Kidney (tissue), 14 donors: ENCODE measurements around the gene OR10A6. TPM values are rescaled to one million over a fixed set of nuclear protein-coding genes. Genes with fewer than 3 reads are reported as not detected.

Source experiments
- DNase-seq, 5 donors: peaks; one replicate each; pipeline ENCODE4 v3.0.0-alpha.2; 2013 to 2020
- FAIRE-seq: peaks from 2 replicates; lab custom pipeline; 2012; peaks lifted over from hg19 to GRCh38; lab: Jason Lieb, UNC
- H3K27ac ChIP-seq, 2 donors: one replicate each; pipeline ENCODE4 v1.7.0; 2013; ENCODE audit warnings: low read depth in 2 of 2, low read length in 2 of 2, inconsistent platforms in 1 of 2
- H3K27me3 ChIP-seq: one replicate; pipeline ENCODE4 v1.7.1; 2013; ENCODE audit warnings: low read length, inconsistent platforms; ENCODE audit not compliant: control insufficient read depth, insufficient read depth
- H3K36me3 ChIP-seq, 3 donors: one replicate each; pipeline versions ENCODE4 v1.7.0 to v1.7.1; 2013; ENCODE audit warnings: low read length in 3 of 3, control low read depth in 1 of 3, inconsistent platforms in 1 of 3; ENCODE audit not compliant: insufficient read depth in 3 of 3, control insufficient read depth in 2 of 3
- H3K4me1 ChIP-seq, 3 donors: one replicate each; pipeline versions ENCODE4 v1.7.0 to v1.7.1; 2013; ENCODE audit warnings: low read length in 3 of 3, inconsistent platforms in 1 of 3, low read depth in 1 of 3; ENCODE audit not compliant: control insufficient read depth in 2 of 3, insufficient read depth in 2 of 3
- H3K4me3 ChIP-seq, 3 donors: one replicate each; pipeline versions ENCODE4 v1.7.0 to v1.8.1; 2013; ENCODE audit warnings: low read length in 3 of 3, control low read depth in 1 of 3, inconsistent platforms in 1 of 3
- H3K9ac ChIP-seq, 3 donors: one replicate each; pipeline versions ENCODE4 v1.7.0 to v1.7.1; 2013; ENCODE audit warnings: low read length in 3 of 3, control low read depth in 1 of 3, inconsistent platforms in 1 of 3
- H3K9me3 ChIP-seq, 3 donors: one replicate each; pipeline versions ENCODE4 v1.7.0 to v1.7.1; 2013; ENCODE audit warnings: low read length in 3 of 3, control low read depth in 1 of 3, inconsistent platforms in 1 of 3; ENCODE audit not compliant: control insufficient read depth in 2 of 3, insufficient read depth in 1 of 3
- CTCF ChIP-seq: IDR thresholded peaks from 3 replicates; pipeline ENCODE4 v1.5.1; 2012; ENCODE audit warnings: mild to moderate bottlenecking, moderate library complexity, borderline replicate concordance; ENCODE audit not compliant: insufficient read depth; ENCODE audit errors: extremely low read depth
- intact Hi-C: fragments of 100-400 bp; cut with DNase I; formaldehyde crosslinking; loops from one replicate; pipeline ENCODE4 v1.11.1; 2022
- polyA plus RNA-seq: library from polyadenylated mRNA; stranded (reverse); fragments of 350-450 nt; fragmentation: Illumina TruSeq; extraction: RNeasy Lipid Tissue Mini Kit (QIAGEN cat#74804); gene quantifications from one replicate; pipeline ENCODE4 v1.2.3, GENCODE V29; 2014; ENCODE audit warnings: low read depth, low replicate concordance; ENCODE audit not compliant: insufficient read depth
- total RNA-seq: library from RNA; stranded (reverse); fragmentation: NEBNext Ultra II Directional; extraction: Animal tissue kit (Norgen Biotek cat#: 25700); gene quantifications from one replicate; pipeline ENCODE4 v1.2.1, GENCODE V29; 2021
- donor health status: control.
- donor health status: control.
- donor health status: control.
- donor health status: control.
- donor health status: control.
- donor health status: DM: yes; HTN: yes; CAD: no.
- donor health status: Normal renal cell carcinoma (clear cell type).

OR10A6 gene
- total and polyA plus RNA-seq, 2 donors from 2014 or later = not detected

- no peak for TF ChIP-seq CTCF
- FAIRE-seq (no peak), DNase-seq (no peak)
- H3K27ac ChIP-seq = no peak overlapping the region
- H3K9me3 ChIP-seq = no peaks in the 10 kb centered on the region
- H3K27me3 ChIP-seq = no peaks in the 10 kb centered on the region
- peaks cover 0 to 2% (median under 1%) of the 10 kb centered on the region in 3 donors for H3K4me1 ChIP-seq
- intact Hi-C loops = loop anchor here (10.0 kb wide), 1 partner anchor 86 kb away; the partner anchor contains the start of gene EIF3F
- H3K4me3 ChIP-seq = no peak overlapping the region
- H3K9ac ChIP-seq = no peak overlapping the region
- no peaks in the 10 kb centered on the region for H3K36me3 ChIP-seq
Observed at GRCh38 chr11:7898666-7899283, 32.3 kb downstream of the OR10A6 start.

- Histone ChIP-seq H3K9me3 (no peaks in the 10 kb centered on the region), H3K36me3 (no peaks in the 10 kb centered on the region), H3K4me3 (no peak overlapping the region), H3K4me1 (peaks cover 0 to 11% (median 5%) of the 10 kb centered on the region in 3 donors), H3K27ac (no peak overlapping the region), H3K27me3 (no peaks in the 10 kb centered on the region), H3K9ac (no peak overlapping the region)
- TF ChIP-seq CTCF = no peak
- intact Hi-C loops = loop anchor here (10.0 kb wide), 1 partner anchor 89 kb away; the partner anchor contains the start of gene EIF3F
- DNase-seq = no peak
- no peak for FAIRE-seq
Observed at GRCh38 chr11:7896009-7896785, 34.9 kb downstream of the OR10A6 start.

GRCh38 chr11:7894251-7894650, 36.8 kb downstream of the OR10A6 start:
- TF ChIP-seq CTCF = no peak
- peak overlapping the region in 1 of 2 donors; percentile 14 for H3K27ac ChIP-seq
- H3K36me3 ChIP-seq = no peaks in the 10 kb centered on the region
- H3K9ac ChIP-seq = no peak overlapping the region
- DNase-seq (peak in 1 of 5 donors; percentile 25), FAIRE-seq (no peak)
- H3K9me3 ChIP-seq = no peaks in the 10 kb centered on the region
- no peak overlapping the region for H3K4me3 ChIP-seq
- H3K4me1 ChIP-seq = peaks cover 0 to 18% (median 5%) of the 10 kb centered on the region in 3 donors
- intact Hi-C loops = loop anchor here (10.0 kb wide), 1 partner anchor 91 kb away; the partner anchor contains the start of gene EIF3F
- H3K27me3 ChIP-seq = no peaks in the 10 kb centered on the region
